Measurements from ENCODE around the gene CFAP45. TPM values are rescaled to one million over a fixed set of nuclear protein-coding genes. Genes with fewer than 3 reads are reported as not detected.
A peak's percentile ranks its signal among the peaks of the same experiment; 100 is the strongest.
"Not testable (repeated sequence)": the region's sequence is repeated elsewhere in the genome, so short reads cannot be mapped to it uniquely, and the experiment has no call there.

The CFAP45 gene
- total RNA-seq, 1 experiment from 2014 or later: 1.0 TPM

GRCh38 chr1:159908031-159908940 lies 8.3 kb upstream of the CFAP45 start:
- DNase-seq (ENCODE audit: low read depth): no peak

GRCh38 chr1:159906960-159907359 lies 7.0 kb upstream of the CFAP45 start:
- DNase-seq (ENCODE audit: low read depth): no peak

- not testable (repeated sequence) for DNase-seq (ENCODE audit: low read depth)
Observed at GRCh38 chr1:159904036-159904435, 4.1 kb upstream of the CFAP45 start.

GRCh38 chr1:159902541-159902940 lies 2.6 kb upstream of the CFAP45 start:
- no peak for DNase-seq (ENCODE audit: low read depth)

GRCh38 chr1:159900755-159901360 lies 893 bp upstream of the CFAP45 start:
- DNase-seq (ENCODE audit: low read depth): peak; percentile 26

- DNase-seq (ENCODE audit: low read depth): not testable (repeated sequence)
Observed at GRCh38 chr1:159899634-159900033, 331 bp downstream of the CFAP45 start.

- no peak for DNase-seq (ENCODE audit: low read depth)
Observed at GRCh38 chr1:159898527-159898926, 1.4 kb downstream of the CFAP45 start.

- DNase-seq (ENCODE audit: low read depth): no peak
Observed at GRCh38 chr1:159897962-159898361, 2.0 kb downstream of the CFAP45 start.

GRCh38 chr1:159896546-159896930 lies 3.4 kb downstream of the CFAP45 start:
- DNase-seq (ENCODE audit: low read depth): no peak

GRCh38 chr1:159895836-159896545 lies 4.0 kb downstream of the CFAP45 start:
- DNase-seq (ENCODE audit: low read depth): no peak

GRCh38 chr1:159895286-159895685 lies 4.7 kb downstream of the CFAP45 start:
- DNase-seq (ENCODE audit: low read depth): no peak

GRCh38 chr1:159892944-159893343 lies 7.0 kb downstream of the CFAP45 start:
- peak; percentile 48 for DNase-seq (ENCODE audit: low read depth)

GRCh38 chr1:159891275-159892157 lies 8.4 kb downstream of the CFAP45 start:
- peak; percentile 89 for DNase-seq (ENCODE audit: low read depth)

GRCh38 chr1:159890390-159890789 lies 9.6 kb downstream of the CFAP45 start:
- peak; percentile 34 for DNase-seq (ENCODE audit: low read depth)

- peak; percentile 99 for DNase-seq (ENCODE audit: low read depth)
Observed at GRCh38 chr1:159889821-159890252, 10.1 kb downstream of the CFAP45 start.

- peak; percentile 27 for DNase-seq (ENCODE audit: low read depth)
Observed at GRCh38 chr1:159889202-159889601, 10.8 kb downstream of the CFAP45 start.

GRCh38 chr1:159884296-159884695 lies 15.7 kb downstream of the CFAP45 start:
- DNase-seq (ENCODE audit: low read depth): no peak

GRCh38 chr1:159883134-159883533 lies 16.8 kb downstream of the CFAP45 start:
- no peak for DNase-seq (ENCODE audit: low read depth)

- peak; percentile 77 for DNase-seq (ENCODE audit: low read depth)
Observed at GRCh38 chr1:159882527-159882862, 17.5 kb downstream of the CFAP45 start.

- DNase-seq (ENCODE audit: low read depth): peak; percentile 100
Observed at GRCh38 chr1:159881622-159882526, 18.1 kb downstream of the CFAP45 start.
